Subcutaneous abdominal adipose tissue (tissue), 5 donors: ENCODE data around the gene USP32.
"Not testable (repeated sequence)": the region's sequence is repeated elsewhere in the genome, so short reads cannot be mapped to it uniquely, and the experiment has no call there.

Source experiments
- H3K27ac ChIP-seq: one replicate; pipeline ENCODE4 v1.7.0; 2013; ENCODE audit warnings: low read depth, mild to moderate bottlenecking, inconsistent platforms, low read length, moderate library complexity
- H3K27me3 ChIP-seq, 5 donors: one replicate each; pipeline ENCODE4 v1.7.0; 2013; ENCODE audit warnings: low read length in 5 of 5, inconsistent platforms in 1 of 5; ENCODE audit not compliant: control insufficient read depth in 5 of 5, insufficient read depth in 4 of 5
- H3K36me3 ChIP-seq, 5 donors: one replicate each; pipeline ENCODE4 v1.7.0; 2013; ENCODE audit warnings: low read length in 5 of 5; ENCODE audit not compliant: control insufficient read depth in 5 of 5, insufficient read depth in 5 of 5
- H3K4me1 ChIP-seq, 5 donors: one replicate each; pipeline ENCODE4 v1.7.0; 2013; ENCODE audit warnings: low read length in 5 of 5, mild to moderate bottlenecking in 3 of 5, moderate library complexity in 1 of 5; ENCODE audit not compliant: control insufficient read depth in 5 of 5, insufficient read depth in 5 of 5
- H3K4me3 ChIP-seq, 5 donors: one replicate each; pipeline ENCODE4 v1.7.0; 2013; ENCODE audit warnings: low read length in 5 of 5, low read depth in 1 of 5
- H3K9ac ChIP-seq, 5 donors: one replicate each; pipeline ENCODE4 v1.7.0; 2013; ENCODE audit warnings: low read length in 5 of 5, mild to moderate bottlenecking in 4 of 5, moderate library complexity in 3 of 5
- H3K9me3 ChIP-seq, 5 donors: one replicate each; pipeline ENCODE4 v1.7.0; 2013; ENCODE audit warnings: low read length in 5 of 5; ENCODE audit not compliant: control insufficient read depth in 5 of 5
- donor health status: healthy.
- donor health status: healthy.
- donor health status: healthy.
- donor health status: healthy.
- donor health status: healthy.

USP32 gene

GRCh38 chr17:60323754-60324153, 68.2 kb downstream of the USP32 start:
- Histone ChIP-seq H3K36me3 (peaks cover 0 to 8% (median 0%) of the 10 kb centered on the region in 5 donors), H3K4me3 (no peak overlapping the region), H3K4me1 (peaks cover 0 to 12% (median 0%) of the 10 kb centered on the region in 5 donors), H3K9ac (no peak overlapping the region), H3K9me3 (no peaks in the 10 kb centered on the region), H3K27ac (no peak overlapping the region), H3K27me3 (no peaks in the 10 kb centered on the region)

GRCh38 chr17:60322056-60322387, 69.9 kb downstream of the USP32 start:
- H3K4me3 ChIP-seq = no peak overlapping the region
- no peaks in the 10 kb centered on the region for H3K27me3 ChIP-seq
- no peak overlapping the region for H3K27ac ChIP-seq
- no peaks in the 10 kb centered on the region for H3K9me3 ChIP-seq
- no peak overlapping the region for H3K9ac ChIP-seq
- H3K4me1 ChIP-seq = peaks cover 0 to 12% (median 0%) of the 10 kb centered on the region in 5 donors
- H3K36me3 ChIP-seq = no peaks in the 10 kb centered on the region

- H3K27ac ChIP-seq = no peak overlapping the region
- no peak overlapping the region for H3K9ac ChIP-seq
- H3K27me3 ChIP-seq = no peaks in the 10 kb centered on the region
- no peaks in the 10 kb centered on the region for H3K9me3 ChIP-seq
- no peaks in the 10 kb centered on the region for H3K36me3 ChIP-seq
- H3K4me3 ChIP-seq = no peak overlapping the region
- peaks cover 0 to 12% (median 0%) of the 10 kb centered on the region in 5 donors for H3K4me1 ChIP-seq
Observed at GRCh38 chr17:60321336-60322055, 70.4 kb downstream of the USP32 start.

- Histone ChIP-seq H3K27ac (no peak overlapping the region), H3K9me3 (no peaks in the 10 kb centered on the region), H3K36me3 (no peaks in the 10 kb centered on the region), H3K4me3 (no peak overlapping the region), H3K4me1 (peaks cover 0 to 12% (median 0%) of the 10 kb centered on the region in 5 donors), H3K27me3 (no peaks in the 10 kb centered on the region), H3K9ac (no peak overlapping the region)
Observed at GRCh38 chr17:60318830-60319229, 73.1 kb downstream of the USP32 start.

- H3K27me3 ChIP-seq = no peaks in the 10 kb centered on the region
- H3K27ac ChIP-seq = no peak overlapping the region
- no peaks in the 10 kb centered on the region for H3K36me3 ChIP-seq
- H3K4me3 ChIP-seq = no peak overlapping the region
- no peaks in the 10 kb centered on the region for H3K9me3 ChIP-seq
- H3K4me1 ChIP-seq = peaks cover 0 to 12% (median 0%) of the 10 kb centered on the region in 5 donors
- no peak overlapping the region for H3K9ac ChIP-seq
Observed at GRCh38 chr17:60318326-60318725, 73.6 kb downstream of the USP32 start.

GRCh38 chr17:60315650-60316049, 76.3 kb downstream of the USP32 start:
- H3K27me3 ChIP-seq = no peaks in the 10 kb centered on the region

GRCh38 chr17:60314900-60315299, 77.0 kb downstream of the USP32 start:
- not testable (repeated sequence) for H3K36me3 ChIP-seq, H3K9me3 ChIP-seq, H3K9ac ChIP-seq, H3K4me3 ChIP-seq, H3K27ac ChIP-seq, H3K27me3 ChIP-seq
- H3K4me1 ChIP-seq = peaks cover 0 to 11% (median 3%) of the 10 kb centered on the region in 5 donors

More at GRCh38 chr17:60315650-60316049, 76.3 kb downstream of the USP32 start:
- no peaks in the 10 kb centered on the region for H3K36me3 ChIP-seq
- H3K9ac ChIP-seq = no peak overlapping the region
- H3K9me3 ChIP-seq = no peaks in the 10 kb centered on the region
- H3K4me1 ChIP-seq = peaks cover 0 to 11% (median 3%) of the 10 kb centered on the region in 5 donors
- no peak overlapping the region for H3K27ac ChIP-seq
- H3K4me3 ChIP-seq = no peak overlapping the region

GRCh38 chr17:60314423-60314822, 77.5 kb downstream of the USP32 start:
- Histone ChIP-seq H3K4me3 (no peak overlapping the region), H3K4me1 (peaks cover 0 to 11% (median 3%) of the 10 kb centered on the region in 5 donors), H3K9me3 (no peaks in the 10 kb centered on the region), H3K27me3 (no peaks in the 10 kb centered on the region), H3K36me3 (no peaks in the 10 kb centered on the region), H3K9ac (no peak overlapping the region), H3K27ac (no peak overlapping the region)

- H3K27ac ChIP-seq = no peak overlapping the region
- no peak overlapping the region for H3K4me3 ChIP-seq
- H3K9me3 ChIP-seq = no peaks in the 10 kb centered on the region
- H3K27me3 ChIP-seq = no peaks in the 10 kb centered on the region
- peaks cover 0 to 11% (median 3%) of the 10 kb centered on the region in 5 donors for H3K4me1 ChIP-seq
- peaks cover 0 to 4% (median 4%) of the 10 kb centered on the region in 5 donors for H3K36me3 ChIP-seq
- no peak overlapping the region for H3K9ac ChIP-seq
Observed at GRCh38 chr17:60311936-60312335, 80.0 kb downstream of the USP32 start.

- H3K4me3 ChIP-seq = no peak overlapping the region
- no peaks in the 10 kb centered on the region for H3K27me3 ChIP-seq
- peaks cover 0 to 11% (median 3%) of the 10 kb centered on the region in 5 donors for H3K4me1 ChIP-seq
- H3K9ac ChIP-seq = no peak overlapping the region
- H3K27ac ChIP-seq = no peak overlapping the region
- H3K9me3 ChIP-seq = no peaks in the 10 kb centered on the region
- peaks cover 0 to 4% (median 4%) of the 10 kb centered on the region in 5 donors for H3K36me3 ChIP-seq
Observed at GRCh38 chr17:60311186-60311585, 80.7 kb downstream of the USP32 start.
